GM23338 (cell line): Measurements from ENCODE around the gene FOXP1.

Experiments
- CREB1 ChIP-seq: fragments of 250-450 bp; sonication (Bioruptor Pico); IDR thresholded peaks from 2 replicates; pipeline ENCODE4 v1.5.0; 2020; ENCODE audit warnings: low read depth, mild to moderate bottlenecking, moderate library complexity
- EZH2 ChIP-seq: fragments of 200-600 bp; sonication (generic); IDR thresholded peaks from one replicate; pipeline ENCODE4 v1.8.0; 2017; ENCODE audit warnings: antibody characterized with exemption, mild to moderate bottlenecking, low read depth; ENCODE audit not compliant: unreplicated experiment
- EZH2phosphoT487 ChIP-seq: fragments of 200-600 bp; sonication (generic); IDR thresholded peaks from one replicate; pipeline ENCODE4 v1.8.1; 2018; ENCODE audit warnings: antibody characterized with exemption; ENCODE audit not compliant: unreplicated experiment
- JUNB ChIP-seq: IDR thresholded peaks from one replicate; pipeline ENCODE4 v1.6.1; 2016; ENCODE audit warnings: antibody characterized with exemption; ENCODE audit not compliant: unreplicated experiment
- NANOG ChIP-seq: IDR thresholded peaks from 2 replicates; pipeline ENCODE4 v1.6.1; 2016; ENCODE audit warnings: antibody characterized with exemption, borderline replicate concordance
- POLR2AphosphoS5 ChIP-seq: IDR thresholded peaks from 2 replicates; pipeline ENCODE4 v1.6.1; 2016; ENCODE audit warnings: antibody characterized with exemption, low read depth
- ZNF114 ChIP-seq: fragments of 250-450 bp; sonication (Bioruptor Pico); IDR thresholded peaks from 2 replicates; pipeline ENCODE4 v1.5.0; 2020; ENCODE audit warnings: mild to moderate bottlenecking, moderate library complexity
- TF ChIP-seq, protein P1 (sequence below), 2 experiments: fragments of 200-600 bp in 1 of 2; sonication (generic) in 1 of 2; conservative IDR thresholded peaks; 2 replicates each; pipeline versions ENCODE4 v1.5.1 to v1.6.1; 2016 to 2017; ENCODE audit warnings: antibody characterized with exemption in 2 of 2, low read depth in 2 of 2, mild to moderate bottlenecking in 2 of 2, moderate library complexity in 1 of 2

DNA sequence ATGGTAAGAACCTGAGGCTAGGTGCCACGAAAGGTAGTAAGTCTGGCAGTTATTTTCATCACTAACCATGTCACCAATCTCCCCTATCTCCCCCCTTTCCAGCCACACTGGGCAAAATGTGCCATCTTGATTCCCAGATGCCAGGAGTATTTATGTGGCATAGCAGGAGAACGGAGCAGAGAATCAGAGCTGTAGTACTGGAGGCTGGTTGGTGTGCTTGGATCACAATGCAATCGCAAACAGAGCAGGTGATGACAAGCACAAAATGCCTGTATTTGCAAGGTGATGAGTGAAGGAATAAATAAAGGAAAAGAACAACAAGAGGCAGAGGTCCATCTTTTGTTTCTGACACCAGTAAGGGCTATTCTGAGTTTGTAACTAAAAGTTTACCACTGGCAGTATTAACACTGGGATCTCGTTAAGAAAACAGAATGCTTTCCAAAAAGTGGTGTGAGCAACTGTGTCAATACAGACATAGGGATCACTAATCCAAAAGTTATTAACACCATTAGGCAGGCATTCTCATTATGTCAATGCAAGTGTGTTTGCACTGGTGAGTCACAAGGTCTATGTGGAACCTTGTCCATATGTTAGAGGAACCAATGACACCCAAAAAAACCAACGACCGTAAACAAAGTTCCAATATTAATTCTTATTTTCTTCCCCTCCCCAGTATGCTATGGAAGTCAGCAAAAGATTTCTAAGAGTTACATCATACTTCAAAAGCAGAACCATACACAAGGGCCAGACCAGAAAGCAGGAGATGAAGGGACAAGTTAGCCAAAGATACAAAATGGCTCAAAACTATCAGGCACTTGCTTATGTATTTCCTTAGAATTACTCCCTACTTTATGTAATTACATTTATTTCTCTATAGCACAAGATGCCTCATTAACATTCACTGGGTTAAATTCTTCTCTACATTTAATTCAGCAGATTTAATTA is 556.6 kb downstream of the FOXP1 start:
- no peak for TF ChIP-seq EZH2
- no peak for TF ChIP-seq EZH2phosphoT487
- TF ChIP-seq, protein P1, sequence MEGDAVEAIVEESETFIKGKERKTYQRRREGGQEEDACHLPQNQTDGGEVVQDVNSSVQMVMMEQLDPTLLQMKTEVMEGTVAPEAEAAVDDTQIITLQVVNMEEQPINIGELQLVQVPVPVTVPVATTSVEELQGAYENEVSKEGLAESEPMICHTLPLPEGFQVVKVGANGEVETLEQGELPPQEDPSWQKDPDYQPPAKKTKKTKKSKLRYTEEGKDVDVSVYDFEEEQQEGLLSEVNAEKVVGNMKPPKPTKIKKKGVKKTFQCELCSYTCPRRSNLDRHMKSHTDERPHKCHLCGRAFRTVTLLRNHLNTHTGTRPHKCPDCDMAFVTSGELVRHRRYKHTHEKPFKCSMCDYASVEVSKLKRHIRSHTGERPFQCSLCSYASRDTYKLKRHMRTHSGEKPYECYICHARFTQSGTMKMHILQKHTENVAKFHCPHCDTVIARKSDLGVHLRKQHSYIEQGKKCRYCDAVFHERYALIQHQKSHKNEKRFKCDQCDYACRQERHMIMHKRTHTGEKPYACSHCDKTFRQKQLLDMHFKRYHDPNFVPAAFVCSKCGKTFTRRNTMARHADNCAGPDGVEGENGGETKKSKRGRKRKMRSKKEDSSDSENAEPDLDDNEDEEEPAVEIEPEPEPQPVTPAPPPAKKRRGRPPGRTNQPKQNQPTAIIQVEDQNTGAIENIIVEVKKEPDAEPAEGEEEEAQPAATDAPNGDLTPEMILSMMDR (conservative IDR thresholded peaks at IDR 0.05; ENCODE audit: low read depth in 2 of 2) = no peak
- TF ChIP-seq JUNB = no peak
- TF ChIP-seq POLR2AphosphoS5 = no peak
- TF ChIP-seq ZNF114 (CRISPR knock-in tag) = no peak
- TF ChIP-seq CREB1 (CRISPR knock-in tag) = no peak
- no peak for TF ChIP-seq NANOG
